Measurements from ENCODE around the gene RAD54L.
"Not testable (repeated sequence)": the region's sequence is repeated elsewhere in the genome, so short reads cannot be mapped to it uniquely, and the experiment has no call there.

Gene RAD54L

DNA sequence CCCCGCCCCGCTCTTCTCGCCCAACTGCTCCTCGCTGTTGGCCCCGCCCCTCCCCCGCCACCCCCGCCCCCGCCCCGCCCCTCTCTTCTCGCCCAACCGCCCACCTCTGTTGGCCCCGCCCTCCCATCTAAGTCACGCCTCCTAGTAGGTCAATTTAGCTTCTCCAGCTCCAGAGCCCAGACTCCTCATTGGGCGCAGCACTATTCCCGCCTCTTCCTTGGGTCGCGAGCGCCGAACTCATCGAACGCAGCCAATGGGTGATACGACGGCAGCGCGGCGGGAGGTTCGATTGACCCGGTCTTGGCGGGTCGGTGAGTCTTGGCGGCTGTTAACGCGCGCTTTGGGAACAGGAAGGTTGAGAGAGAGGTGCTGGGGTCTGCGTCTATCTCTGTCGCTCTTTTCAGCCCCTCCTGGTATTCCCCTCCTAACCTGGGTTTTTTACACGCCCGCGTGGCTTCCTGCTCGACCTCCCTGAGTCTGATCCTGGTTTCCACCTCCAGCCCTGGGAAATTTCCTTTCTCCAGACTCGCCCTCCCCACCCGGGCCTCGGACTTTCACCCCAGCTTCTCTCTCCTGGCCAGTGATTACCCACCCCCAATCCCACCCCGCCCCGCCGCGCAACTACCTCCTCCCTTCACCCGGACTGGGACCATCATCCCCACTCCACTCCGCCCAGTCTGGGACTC, at the start of gene RAD54L:
TSS of gene RAD54L (plus strand) at position 328 of the 686 bp plus-strand sequence. CDS start 643 bp downstream, outside the sequence.
- DNase-seq, result peak; percentile 98

DNA sequence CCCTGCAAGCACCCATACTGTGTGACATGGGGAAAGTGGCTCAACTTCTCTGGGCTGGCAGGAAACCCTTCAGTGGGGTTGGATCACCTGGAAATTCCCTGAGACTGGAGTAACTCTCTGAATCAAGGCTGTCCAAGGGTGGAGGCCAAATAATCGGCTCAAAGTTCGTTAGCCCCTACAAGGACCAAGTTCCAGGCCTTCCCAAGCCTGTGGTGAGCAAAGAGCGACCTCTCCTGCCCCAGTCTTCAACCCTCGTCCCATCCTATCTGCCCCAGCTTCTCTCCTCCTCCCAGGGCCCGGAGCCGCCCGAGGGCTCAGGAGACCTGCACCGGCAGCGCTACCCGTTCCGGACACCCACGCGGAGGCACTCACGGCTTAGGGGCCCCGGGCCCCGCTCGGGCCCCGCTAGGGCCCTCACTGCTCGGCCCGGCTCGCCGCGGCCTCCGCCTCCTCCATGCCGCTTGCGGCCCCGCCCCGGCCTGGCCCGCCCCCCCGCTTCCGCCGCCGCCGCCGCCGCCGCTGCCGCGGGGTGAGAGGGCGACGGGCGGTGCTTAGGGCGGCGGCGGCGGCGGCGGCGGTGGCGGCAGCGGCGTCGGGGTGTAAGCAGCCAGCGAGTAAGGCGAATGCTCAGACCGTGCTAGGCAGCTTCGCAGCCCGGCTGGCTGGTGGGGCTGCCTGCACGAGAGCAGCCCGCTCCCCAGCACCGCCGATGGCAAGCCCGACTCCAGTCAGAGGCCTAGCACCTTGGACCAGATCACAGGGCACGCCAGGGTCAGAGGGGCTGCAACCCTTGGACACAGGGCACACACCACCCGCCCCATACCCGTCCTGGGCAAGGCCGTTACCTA, 49.4 kb upstream of the RAD54L start, which contains the start of gene POMGNT1:
TSS of gene POMGNT1 (minus strand) at position 471 of the 848 bp plus-strand sequence. CDS start 613 bp downstream, outside the sequence.
- peak; percentile 84 for DNase-seq

GRCh38 chr1:46199233-46199749, 48.3 kb upstream of the RAD54L start:
- DNase-seq, result no peak

GRCh38 chr1:46203738-46204405, 43.7 kb upstream of the RAD54L start:
- DNase-seq, result no peak

DNA sequence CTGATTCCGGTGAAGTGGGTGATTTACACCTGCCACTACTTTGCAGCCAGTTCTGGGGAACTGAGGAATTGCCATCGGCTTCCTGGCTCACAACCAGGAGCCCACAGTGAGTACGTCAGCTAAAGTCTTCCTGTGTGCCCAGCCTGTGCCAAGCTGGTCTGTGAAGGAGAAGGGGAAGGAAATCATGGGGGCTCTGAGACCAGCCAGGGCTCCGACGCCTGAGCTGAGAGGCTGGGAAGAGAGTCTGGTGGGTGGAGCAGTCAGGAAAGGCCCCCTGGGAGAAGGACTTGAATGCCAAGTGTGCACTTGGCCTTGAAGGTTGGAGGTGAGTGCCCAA, 43.2 kb upstream of the RAD54L start:
- DNase-seq, result no peak

GRCh38 chr1:46205141-46205540, 42.4 kb upstream of the RAD54L start:
- no peak for DNase-seq

DNA sequence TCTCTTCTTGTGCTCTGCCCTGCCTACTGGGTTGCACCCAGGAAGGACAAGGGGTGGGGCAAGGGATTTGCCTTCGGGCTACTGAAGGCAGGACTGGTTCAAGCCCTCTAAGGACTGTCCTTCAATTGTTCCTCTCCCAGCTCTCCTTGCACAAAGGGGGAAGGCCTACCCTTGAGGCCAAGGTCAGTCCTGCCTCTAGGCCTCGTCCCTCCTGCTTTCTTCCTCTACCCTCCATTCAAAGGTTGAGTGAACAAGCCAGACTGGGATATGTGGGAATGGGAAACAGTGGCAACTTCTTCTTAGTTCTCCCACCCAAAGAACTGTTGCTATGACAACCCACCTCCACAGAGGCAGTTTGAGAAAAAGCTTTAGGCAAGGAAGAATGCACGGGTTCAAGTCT, 41.8 kb upstream of the RAD54L start:
- DNase-seq, result no peak

GRCh38 chr1:46206399-46206798, 41.2 kb upstream of the RAD54L start:
- DNase-seq, result no peak

GRCh38 chr1:46210561-46210960, 37.0 kb upstream of the RAD54L start:
- DNase-seq, result no peak

- no peak for DNase-seq
Observed at GRCh38 chr1:46211051-46211450, 36.5 kb upstream of the RAD54L start.

DNA sequence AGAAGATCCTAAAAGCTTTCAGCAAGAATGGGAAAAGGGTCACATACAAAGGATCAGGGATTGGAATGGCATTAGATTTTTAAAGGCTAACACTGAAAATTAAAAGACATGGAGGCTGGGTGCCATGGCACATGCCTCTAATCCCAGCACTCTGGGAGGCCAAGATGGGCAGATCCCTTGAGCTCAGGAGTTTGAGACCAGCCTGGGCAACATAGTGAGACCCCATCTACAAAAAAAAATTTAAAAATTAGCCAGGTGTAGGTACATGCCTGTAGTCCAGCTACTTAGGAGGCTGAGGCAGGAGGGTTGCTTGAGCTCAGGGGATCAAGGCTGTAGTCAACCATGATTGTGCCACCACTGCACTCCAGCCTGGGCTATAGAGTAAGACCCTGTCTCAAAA, 32.1 kb upstream of the RAD54L start:
- DNase-seq, result no peak

DNA sequence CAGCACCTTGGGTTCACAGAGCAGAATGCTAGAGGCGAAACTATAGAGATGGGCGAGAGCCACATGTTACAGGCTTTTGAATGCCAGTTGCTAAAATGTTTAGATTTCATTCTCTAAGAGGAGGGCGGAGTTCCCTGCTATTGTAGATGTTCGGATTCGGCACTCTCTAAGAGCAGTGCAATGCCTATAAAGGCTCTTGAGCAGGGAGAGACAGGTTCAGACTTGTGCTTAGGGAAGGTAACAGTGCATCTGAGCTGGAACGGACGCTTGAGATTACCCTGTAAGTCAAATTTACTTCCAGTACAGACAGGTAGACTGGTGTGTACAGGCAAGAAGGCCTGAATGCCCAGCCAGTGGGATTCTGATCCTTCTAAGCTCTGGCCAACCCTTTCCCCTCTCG, 29.1 kb upstream of the RAD54L start:
- DNase-seq, result no peak

- no peak for DNase-seq
Observed at GRCh38 chr1:46219551-46220520, 27.7 kb upstream of the RAD54L start.

GRCh38 chr1:46220808-46221207, 26.8 kb upstream of the RAD54L start:
- DNase-seq, result no peak

DNA sequence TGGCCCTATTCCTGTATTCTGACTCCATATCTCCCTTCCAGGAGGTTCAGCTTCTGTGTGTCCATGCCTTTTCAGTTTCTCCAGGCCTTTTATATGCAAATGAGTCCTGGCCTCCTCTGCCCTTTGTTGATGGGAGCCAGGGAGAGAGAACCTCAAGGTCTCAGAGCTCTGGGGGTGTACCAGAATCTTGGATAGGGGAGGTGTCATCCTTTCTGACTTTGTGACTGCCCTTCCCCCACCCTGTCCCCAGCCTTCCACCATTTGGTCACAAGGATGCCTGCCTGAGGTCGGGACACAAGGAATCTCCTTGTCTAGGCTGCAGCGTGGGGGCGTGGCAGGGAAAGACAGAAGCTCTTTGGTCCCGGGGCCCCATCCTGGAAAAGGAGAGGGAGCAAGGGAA, 25.8 kb upstream of the RAD54L start:
- DNase-seq, result no peak

- DNase-seq, result not testable (repeated sequence)
Observed at GRCh38 chr1:46223055-46223454, 24.5 kb upstream of the RAD54L start.

GRCh38 chr1:46223472-46223943, 24.1 kb upstream of the RAD54L start:
- DNase-seq, result peak; percentile 73

- no peak for DNase-seq
Observed at GRCh38 chr1:46224966-46225365, 22.6 kb upstream of the RAD54L start.

DNA sequence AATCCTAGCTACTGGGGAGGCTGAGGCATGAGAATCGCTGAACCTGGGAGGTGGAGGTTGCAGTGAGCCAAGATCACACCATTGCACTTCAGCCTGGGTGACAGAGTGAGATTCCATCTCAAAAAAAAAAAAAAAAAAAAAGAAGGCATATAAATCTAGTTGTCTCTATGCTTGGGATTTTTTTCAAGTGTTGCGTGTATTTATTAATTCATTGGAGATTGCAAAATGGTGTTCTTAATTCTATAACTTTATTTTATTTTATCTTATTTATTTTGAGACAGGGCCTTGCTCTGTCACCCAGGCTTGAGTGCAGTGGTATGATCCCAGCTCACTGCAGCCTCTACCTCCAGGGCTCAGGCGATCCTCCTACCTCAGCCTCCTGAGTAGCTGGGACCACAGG, 16.3 kb upstream of the RAD54L start:
- DNase-seq, result not testable (repeated sequence)

DNA sequence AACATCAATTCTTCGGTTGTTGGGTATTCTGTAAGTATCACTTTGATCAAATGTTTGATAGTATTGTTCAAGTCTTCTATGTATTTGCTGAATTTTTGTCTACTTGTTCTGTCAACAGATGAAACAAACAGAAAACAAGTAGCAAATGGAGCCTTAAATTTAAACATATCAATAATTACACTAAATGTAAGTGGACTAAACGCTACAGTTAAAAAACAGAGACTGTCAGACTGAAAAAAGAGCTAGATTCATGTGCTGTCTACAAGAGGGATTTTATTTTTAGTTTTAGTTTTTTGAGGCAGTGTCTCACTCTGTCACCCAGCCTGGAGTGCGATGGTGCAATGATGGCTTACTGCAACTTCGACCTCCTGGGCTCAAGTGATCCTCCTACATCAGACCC, 10.7 kb upstream of the RAD54L start:
- no peak for DNase-seq

DNA sequence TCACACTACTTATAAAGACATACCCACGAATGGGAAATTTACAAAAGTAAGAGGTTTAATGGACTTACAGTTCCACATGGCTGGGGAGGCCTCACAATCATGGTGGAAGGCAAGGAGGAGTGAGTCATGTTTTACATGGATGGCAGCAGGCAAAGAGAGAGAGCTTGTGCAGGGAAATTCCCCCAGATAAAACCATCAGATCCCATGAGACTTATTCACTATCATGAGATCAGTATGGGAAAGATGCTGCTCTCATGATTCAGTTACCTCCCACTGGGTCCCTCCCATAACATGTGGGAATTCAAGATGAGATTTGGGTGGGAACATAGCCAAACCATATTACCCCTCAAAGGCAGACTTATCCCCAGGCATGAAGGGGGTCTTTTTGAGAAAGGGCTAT, 8.7 kb upstream of the RAD54L start:
- not testable (repeated sequence) for DNase-seq

DNA sequence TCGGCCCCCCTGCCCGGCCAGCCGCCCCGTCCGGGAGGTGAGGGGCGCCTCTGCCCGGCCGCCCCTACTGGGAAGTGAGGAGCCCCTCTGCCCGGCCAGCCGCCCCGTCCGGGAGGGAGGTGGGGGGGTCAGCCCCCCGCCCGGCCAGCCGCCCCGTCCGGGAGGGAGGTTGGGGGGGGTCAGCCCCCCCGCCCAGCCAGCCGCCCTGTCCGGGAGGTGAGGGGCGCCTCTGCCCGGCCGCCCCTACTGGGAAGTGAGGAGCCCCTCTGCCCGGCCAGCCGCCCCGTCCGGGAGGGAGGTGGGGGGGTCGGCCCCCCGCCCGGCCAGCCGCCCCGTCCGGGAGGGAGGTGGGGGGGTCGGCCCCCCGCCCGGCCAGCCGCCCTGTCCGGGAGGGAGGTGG, 5.8 kb upstream of the RAD54L start:
- DNase-seq, result not testable (repeated sequence)
